ENCODE measurements around the gene AGXT.

AGXT gene

DNA sequence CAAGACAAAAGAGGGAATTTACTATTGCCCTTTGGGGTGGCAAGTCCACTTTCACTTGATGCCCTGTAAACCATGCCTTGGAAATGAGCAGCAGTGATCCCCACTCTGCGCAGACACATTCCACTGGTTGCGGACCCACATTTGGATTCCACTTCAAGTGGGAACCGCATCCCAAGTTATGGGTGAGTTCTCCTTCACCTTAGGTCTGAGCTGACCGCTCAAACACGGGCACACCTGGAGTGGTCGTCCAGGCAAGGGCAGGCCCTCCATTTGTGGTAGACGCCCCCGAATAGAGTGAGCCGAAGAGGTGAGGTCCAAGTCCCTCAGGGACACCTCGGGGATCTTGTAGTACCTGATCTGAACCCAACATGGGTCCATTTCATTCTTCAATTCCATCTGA is 9.8 kb upstream of the AGXT start:
- Histone ChIP-seq H3K4me3 (ENCODE audit: low read depth, low read length) (no peak overlapping the region), H3K4me1 (ENCODE audit: control insufficient read depth, insufficient read depth, low read length) (no peaks in the 10 kb centered on the region), H3K9me3 (ENCODE audit: control insufficient read depth, insufficient read depth, low read length) (no peaks in the 10 kb centered on the region), H3K36me3 (ENCODE audit: control insufficient read depth, insufficient read depth, low read length) (peaks cover 3% of the 10 kb centered on the region), H3K9ac (ENCODE audit: low read depth, low read length) (no peak overlapping the region), H3K27me3 (ENCODE audit: control insufficient read depth, insufficient read depth, low read length) (no peaks in the 10 kb centered on the region)

GRCh38 chr2:240861547-240861946 is 7.1 kb upstream of the AGXT start:
- Histone ChIP-seq H3K9ac (ENCODE audit: low read depth, low read length) (no peak overlapping the region), H3K9me3 (ENCODE audit: control insufficient read depth, insufficient read depth, low read length) (no peaks in the 10 kb centered on the region), H3K27me3 (ENCODE audit: control insufficient read depth, insufficient read depth, low read length) (no peaks in the 10 kb centered on the region)

DNA sequence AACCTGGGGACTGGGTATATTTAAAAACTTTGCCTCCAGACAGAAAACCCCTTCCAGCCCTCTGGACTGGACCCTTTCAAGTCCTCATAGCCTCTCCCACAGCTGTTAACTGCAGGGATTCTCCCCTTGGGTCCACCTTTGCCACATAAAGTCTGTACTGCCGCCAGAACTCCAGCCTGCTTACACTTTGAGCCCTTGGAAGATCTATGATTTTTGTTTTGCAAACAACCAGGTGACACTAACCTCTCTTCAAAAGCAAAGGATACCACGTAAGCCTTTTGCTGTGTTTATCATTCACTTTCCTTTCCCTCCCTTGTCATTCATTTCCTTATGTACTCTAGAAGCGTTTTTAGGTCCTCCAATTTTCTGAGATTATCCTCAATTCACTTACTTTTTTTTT is 4.1 kb upstream of the AGXT start:
- Histone ChIP-seq H3K27me3 (ENCODE audit: control insufficient read depth, insufficient read depth, low read length) (no peaks in the 10 kb centered on the region), H3K9ac (ENCODE audit: low read depth, low read length) (no peak overlapping the region), H3K36me3 (ENCODE audit: control insufficient read depth, insufficient read depth, low read length) (no peaks in the 10 kb centered on the region), H3K4me3 (ENCODE audit: low read depth, low read length) (no peak overlapping the region), H3K4me1 (ENCODE audit: control insufficient read depth, insufficient read depth, low read length) (no peaks in the 10 kb centered on the region), H3K9me3 (ENCODE audit: control insufficient read depth, insufficient read depth, low read length) (no peaks in the 10 kb centered on the region)

More at GRCh38 chr2:240861547-240861946, 7.1 kb upstream of the AGXT start:
- Histone ChIP-seq H3K4me3 (ENCODE audit: low read depth, low read length) (no peak overlapping the region), H3K4me1 (ENCODE audit: control insufficient read depth, insufficient read depth, low read length) (no peaks in the 10 kb centered on the region), H3K36me3 (ENCODE audit: control insufficient read depth, insufficient read depth, low read length) (no peaks in the 10 kb centered on the region)

- no peaks in the 10 kb centered on the region for H3K27me3 ChIP-seq (ENCODE audit: control insufficient read depth, insufficient read depth, low read length)
- no peaks in the 10 kb centered on the region for H3K9me3 ChIP-seq (ENCODE audit: control insufficient read depth, insufficient read depth, low read length)
- no peak overlapping the region for H3K4me3 ChIP-seq (ENCODE audit: low read depth, low read length)
- no peak overlapping the region for H3K9ac ChIP-seq (ENCODE audit: low read depth, low read length)
- H3K36me3 ChIP-seq (ENCODE audit: control insufficient read depth, insufficient read depth, low read length): no peaks in the 10 kb centered on the region
- H3K4me1 ChIP-seq (ENCODE audit: control insufficient read depth, insufficient read depth, low read length): no peaks in the 10 kb centered on the region
These were observed 3.2 kb upstream of the AGXT start for GRCh38 chr2:240865391-240865790.

DNA sequence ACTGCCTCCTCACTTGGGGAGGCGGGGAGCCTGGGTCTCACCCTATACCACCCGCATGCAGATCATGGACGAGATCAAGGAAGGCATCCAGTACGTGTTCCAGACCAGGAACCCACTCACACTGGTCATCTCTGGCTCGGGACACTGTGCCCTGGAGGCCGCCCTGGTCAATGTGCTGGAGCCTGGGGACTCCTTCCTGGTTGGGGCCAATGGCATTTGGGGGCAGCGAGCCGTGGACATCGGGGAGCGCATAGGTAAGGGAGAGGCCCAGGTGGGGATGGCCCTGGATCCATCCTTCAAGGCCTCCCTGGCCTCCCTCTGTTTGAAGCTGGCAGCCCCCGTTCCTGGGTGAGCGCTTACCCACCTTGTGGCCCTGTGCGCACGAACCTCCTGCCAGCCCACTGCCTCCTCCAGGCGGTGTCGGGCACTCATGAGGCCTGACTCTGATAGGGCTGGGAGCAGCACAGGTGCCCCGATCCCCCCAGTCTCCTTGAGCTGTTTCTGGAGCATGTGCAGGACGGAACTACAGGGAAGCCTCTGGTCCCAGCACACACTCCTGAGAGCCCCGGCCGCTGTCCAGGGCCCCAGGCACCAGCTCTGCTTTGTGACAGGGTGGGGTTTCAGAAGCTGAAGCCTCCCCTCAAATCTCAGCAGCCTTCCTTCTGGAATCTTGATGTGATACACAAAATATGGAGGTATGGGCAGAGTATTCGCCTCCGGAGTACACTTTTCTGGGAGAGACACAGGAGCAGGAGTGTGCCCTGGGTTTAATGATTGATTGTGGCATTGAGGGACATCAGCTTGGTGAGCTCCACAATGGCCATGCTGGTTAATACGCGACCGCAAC is 708 bp downstream of the AGXT start:
- Histone ChIP-seq H3K9ac (ENCODE audit: low read depth, low read length) (no peak overlapping the region), H3K36me3 (ENCODE audit: control insufficient read depth, insufficient read depth, low read length) (no peaks in the 10 kb centered on the region), H3K9me3 (ENCODE audit: control insufficient read depth, insufficient read depth, low read length) (no peaks in the 10 kb centered on the region), H3K4me3 (ENCODE audit: low read depth, low read length) (no peak overlapping the region), H3K4me1 (ENCODE audit: control insufficient read depth, insufficient read depth, low read length) (no peaks in the 10 kb centered on the region), H3K27me3 (ENCODE audit: control insufficient read depth, insufficient read depth, low read length) (no peaks in the 10 kb centered on the region)

DNA sequence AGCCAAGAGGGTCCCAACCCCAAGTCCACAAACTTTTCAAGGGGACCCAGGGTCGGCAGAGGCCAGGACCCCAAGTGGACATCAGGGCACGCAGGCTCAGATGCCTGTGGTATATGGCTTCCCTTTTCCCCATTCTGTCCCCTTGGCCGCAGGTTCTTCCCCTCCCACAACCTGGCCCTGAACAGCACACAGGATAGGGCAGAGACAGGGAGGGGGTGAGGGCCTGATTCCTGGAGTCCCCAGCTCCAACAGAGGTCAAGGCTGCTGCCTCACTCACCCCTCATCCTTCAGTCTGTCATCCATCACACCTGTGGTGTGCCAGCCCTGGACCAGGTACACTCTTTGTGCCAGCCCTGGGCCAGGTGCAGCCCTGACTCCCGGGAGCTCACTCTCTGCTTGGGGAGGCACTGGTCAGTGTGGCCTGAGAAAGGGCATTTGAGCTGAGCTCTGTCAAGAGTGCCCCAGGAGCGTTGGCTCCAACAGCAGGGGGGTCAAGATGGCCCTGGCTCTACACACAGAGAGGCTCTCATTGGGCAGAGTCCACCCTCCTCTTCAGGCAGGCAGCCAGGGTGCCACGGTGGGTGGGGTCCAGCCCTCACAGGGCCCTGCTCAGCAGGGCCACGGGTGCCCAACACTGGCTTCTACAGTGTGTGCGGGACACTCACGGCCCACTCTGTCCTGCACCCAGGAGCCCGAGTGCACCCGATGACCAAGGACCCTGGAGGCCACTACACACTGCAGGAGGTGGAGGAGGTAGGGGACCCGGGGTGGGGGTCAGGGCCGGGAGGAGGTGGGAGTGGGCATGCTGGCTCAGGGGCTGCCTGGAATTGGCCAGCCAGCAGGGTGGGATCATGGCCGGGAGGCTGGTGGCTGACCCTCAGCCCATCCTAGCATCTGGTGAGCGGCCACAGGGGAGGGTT is 1.6 kb downstream of the AGXT start:
- H3K9ac ChIP-seq (ENCODE audit: low read depth, low read length): no peak overlapping the region
- no peak overlapping the region for H3K4me3 ChIP-seq (ENCODE audit: low read depth, low read length)
- H3K9me3 ChIP-seq (ENCODE audit: control insufficient read depth, insufficient read depth, low read length): no peaks in the 10 kb centered on the region
- no peaks in the 10 kb centered on the region for H3K4me1 ChIP-seq (ENCODE audit: control insufficient read depth, insufficient read depth, low read length)
- no peaks in the 10 kb centered on the region for H3K36me3 ChIP-seq (ENCODE audit: control insufficient read depth, insufficient read depth, low read length)
- H3K27me3 ChIP-seq (ENCODE audit: control insufficient read depth, insufficient read depth, low read length): no peaks in the 10 kb centered on the region

- H3K4me1 ChIP-seq (ENCODE audit: control insufficient read depth, insufficient read depth, low read length): no peaks in the 10 kb centered on the region
- H3K4me3 ChIP-seq (ENCODE audit: low read depth, low read length): no peak overlapping the region
- no peaks in the 10 kb centered on the region for H3K27me3 ChIP-seq (ENCODE audit: control insufficient read depth, insufficient read depth, low read length)
- no peaks in the 10 kb centered on the region for H3K36me3 ChIP-seq (ENCODE audit: control insufficient read depth, insufficient read depth, low read length)
- no peak overlapping the region for H3K9ac ChIP-seq (ENCODE audit: low read depth, low read length)
- no peaks in the 10 kb centered on the region for H3K9me3 ChIP-seq (ENCODE audit: control insufficient read depth, insufficient read depth, low read length)
These were observed 2.7 kb downstream of the AGXT start for GRCh38 chr2:240871071-240871958.

- Histone ChIP-seq H3K4me3 (ENCODE audit: low read depth, low read length) (no peak overlapping the region), H3K36me3 (ENCODE audit: control insufficient read depth, insufficient read depth, low read length) (no peaks in the 10 kb centered on the region), H3K4me1 (ENCODE audit: control insufficient read depth, insufficient read depth, low read length) (no peaks in the 10 kb centered on the region), H3K27me3 (ENCODE audit: control insufficient read depth, insufficient read depth, low read length) (no peaks in the 10 kb centered on the region), H3K9me3 (ENCODE audit: control insufficient read depth, insufficient read depth, low read length) (no peaks in the 10 kb centered on the region), H3K9ac (ENCODE audit: low read depth, low read length) (no peak overlapping the region)
These were observed 3.9 kb downstream of the AGXT start for GRCh38 chr2:240872317-240873097.

DNA sequence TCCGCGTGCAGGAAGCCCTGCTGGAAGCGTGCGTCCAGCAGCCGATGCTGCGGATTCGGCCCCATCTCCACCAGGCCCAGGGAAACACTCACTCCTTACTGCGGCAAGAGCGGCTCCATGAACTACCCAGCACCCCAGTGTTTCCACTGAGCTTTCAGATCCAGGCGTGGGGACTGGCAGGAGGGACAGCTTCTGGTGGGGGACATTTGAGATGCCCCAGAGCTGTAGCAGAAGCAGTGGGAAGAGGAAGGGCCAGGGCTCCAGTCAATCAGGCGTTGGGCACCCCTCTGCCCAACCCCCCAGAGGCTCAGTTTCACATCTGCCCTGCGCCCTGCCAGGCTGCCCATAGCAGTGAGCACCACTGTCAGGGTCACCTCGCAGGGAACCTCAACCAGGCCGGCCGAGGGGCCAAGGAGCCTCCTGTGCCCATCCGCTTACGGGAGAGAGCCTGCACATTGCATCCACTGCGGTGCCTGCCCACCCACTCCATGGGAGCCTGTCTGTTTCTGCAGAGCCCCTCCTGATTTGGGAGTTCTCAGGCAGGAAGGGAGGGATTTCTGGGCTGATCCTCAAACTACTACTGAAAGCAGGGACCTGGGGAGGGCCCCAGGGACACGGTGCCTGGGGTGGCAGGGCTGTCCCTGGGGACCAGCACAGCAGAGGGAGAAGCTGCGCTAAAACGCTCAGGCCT is 4.6 kb downstream of the AGXT start:
- H3K4me1 ChIP-seq (ENCODE audit: control insufficient read depth, insufficient read depth, low read length): no peaks in the 10 kb centered on the region
- no peak overlapping the region for H3K9ac ChIP-seq (ENCODE audit: low read depth, low read length)
- no peaks in the 10 kb centered on the region for H3K27me3 ChIP-seq (ENCODE audit: control insufficient read depth, insufficient read depth, low read length)
- no peaks in the 10 kb centered on the region for H3K9me3 ChIP-seq (ENCODE audit: control insufficient read depth, insufficient read depth, low read length)
- no peak overlapping the region for H3K4me3 ChIP-seq (ENCODE audit: low read depth, low read length)
- no peaks in the 10 kb centered on the region for H3K36me3 ChIP-seq (ENCODE audit: control insufficient read depth, insufficient read depth, low read length)

DNA sequence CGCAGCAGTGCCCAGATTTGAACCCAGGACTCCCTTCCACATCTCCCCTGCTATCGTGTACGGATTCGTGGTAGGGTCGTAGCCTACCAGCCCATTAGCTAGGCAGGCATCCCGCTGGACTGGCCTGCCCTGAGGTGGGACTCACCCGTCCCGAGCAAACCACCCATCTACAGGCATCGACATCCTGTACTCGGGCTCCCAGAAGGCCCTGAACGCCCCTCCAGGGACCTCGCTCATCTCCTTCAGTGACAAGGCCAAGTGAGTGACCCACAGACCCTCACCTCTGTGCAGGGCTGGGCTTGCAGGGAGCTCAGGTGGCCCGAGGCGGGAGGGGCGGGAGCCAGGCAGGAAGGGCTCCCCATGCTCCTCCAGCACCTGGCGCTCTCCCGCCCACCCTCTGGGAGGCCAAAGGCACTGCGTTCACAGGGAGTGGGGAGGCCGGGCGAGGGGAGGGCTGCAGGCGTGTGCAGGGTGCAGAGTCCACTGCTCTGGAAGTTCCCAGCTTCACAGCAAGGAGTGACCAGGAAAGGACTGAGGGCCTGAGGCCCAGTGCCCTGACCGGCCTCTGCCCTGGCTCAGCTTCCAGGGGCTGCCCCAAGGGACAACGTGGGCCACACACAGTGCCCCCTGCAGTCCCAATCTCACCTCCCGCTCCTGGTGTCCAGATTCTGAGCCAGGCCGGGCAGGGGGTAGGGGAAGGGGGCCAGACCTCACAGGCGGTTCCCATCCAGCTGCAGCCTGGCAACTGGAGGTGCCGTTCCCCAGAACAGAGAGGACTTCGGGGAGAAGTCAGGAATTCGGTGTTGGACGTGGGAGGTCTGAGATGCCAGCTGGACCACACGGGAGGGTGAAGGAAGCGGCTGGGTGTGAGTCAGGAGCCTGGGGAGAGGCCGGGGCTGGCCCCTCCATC is 5.4 kb downstream of the AGXT start:
- Histone ChIP-seq H3K4me1 (ENCODE audit: control insufficient read depth, insufficient read depth, low read length) (no peaks in the 10 kb centered on the region), H3K36me3 (ENCODE audit: control insufficient read depth, insufficient read depth, low read length) (no peaks in the 10 kb centered on the region), H3K9ac (ENCODE audit: low read depth, low read length) (no peak overlapping the region), H3K9me3 (ENCODE audit: control insufficient read depth, insufficient read depth, low read length) (no peaks in the 10 kb centered on the region), H3K4me3 (ENCODE audit: low read depth, low read length) (no peak overlapping the region), H3K27me3 (ENCODE audit: control insufficient read depth, insufficient read depth, low read length) (no peaks in the 10 kb centered on the region)

Data from iPS-15b (cell line).